NCI-H1417 (cell line): ENCODE data around the gene MLLT3.

Source experiments
- DNase-seq, 3 experiments: peaks; one replicate each; lab custom pipeline; 2025; lab: John Stamatoyannopoulos, UW

The MLLT3 gene

GRCh38 chr9:20557890-20558565 is 64.3 kb downstream of the MLLT3 start:
- DNase-seq = no peak

DNA sequence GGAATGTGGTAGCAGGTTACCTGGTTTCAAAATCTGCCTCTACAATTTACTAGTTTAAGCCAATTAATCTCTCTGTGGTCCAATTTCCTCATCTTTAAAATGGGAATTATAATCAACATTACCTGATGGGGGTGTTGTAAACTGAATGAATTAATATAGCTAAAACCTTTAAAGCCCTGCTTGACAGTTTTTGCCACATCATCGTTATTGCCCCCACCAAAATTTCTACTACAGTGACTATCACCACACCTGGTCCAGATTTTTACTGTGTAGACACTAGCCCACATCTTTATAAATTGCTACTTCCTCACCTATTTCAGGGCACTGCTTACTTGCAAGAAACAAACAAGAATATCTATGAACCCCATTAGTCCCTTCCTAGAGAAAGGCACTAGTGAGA is 65.0 kb downstream of the MLLT3 start:
- no peak for DNase-seq

DNA sequence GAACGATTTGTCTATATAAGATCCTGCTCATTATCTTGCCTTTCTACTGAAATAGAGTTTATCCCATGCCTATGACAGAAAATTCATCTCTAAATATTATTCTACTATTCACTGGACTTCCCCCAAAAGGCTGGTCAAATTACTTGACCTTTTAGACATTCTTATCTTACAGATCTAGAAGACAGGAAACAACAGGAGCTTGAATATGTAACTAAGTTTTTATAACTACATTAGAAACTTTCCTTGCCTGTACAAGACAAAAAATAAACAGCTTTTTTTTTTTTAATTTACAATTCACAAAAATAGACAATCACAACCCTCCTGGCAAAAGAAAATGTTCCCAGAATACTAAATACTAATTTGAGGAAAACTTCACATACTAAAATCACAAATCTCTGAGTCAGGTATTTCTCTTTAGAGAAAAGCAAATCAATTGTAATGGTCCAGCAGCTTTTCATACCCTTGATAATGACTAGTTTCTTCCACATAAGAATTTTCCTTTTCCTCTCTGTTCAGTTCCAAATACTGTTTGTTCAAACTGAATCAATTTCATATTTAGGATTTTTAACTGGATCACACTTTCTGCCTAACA is 68.6 kb downstream of the MLLT3 start:
- no peak for DNase-seq

GRCh38 chr9:20552874-20553557 is 69.3 kb downstream of the MLLT3 start:
- no peak for DNase-seq

DNA sequence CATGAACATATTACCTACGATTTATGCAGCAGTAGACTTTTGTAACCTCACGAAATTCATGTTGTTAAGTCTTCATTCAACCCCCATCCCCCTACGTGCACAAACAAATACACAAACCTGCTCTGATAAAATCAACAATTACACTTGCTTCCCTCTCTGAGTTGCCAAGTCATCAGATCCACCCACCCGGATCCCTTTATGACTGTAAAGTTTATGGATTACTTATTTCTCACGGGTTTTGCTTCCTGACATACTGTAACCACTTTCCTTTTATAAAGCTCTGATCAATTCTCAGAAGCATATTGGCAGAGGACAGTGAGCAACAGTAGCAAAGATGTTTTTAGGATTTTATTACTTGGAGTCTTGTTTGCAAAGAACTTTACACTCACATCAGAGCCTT is 70.5 kb downstream of the MLLT3 start:
- DNase-seq = no peak

- DNase-seq = no peak
Measured at GRCh38 chr9:20551236-20551635, 71.1 kb downstream of the MLLT3 start.

- no peak for DNase-seq
Measured at GRCh38 chr9:20550326-20550725, 72.0 kb downstream of the MLLT3 start.

- DNase-seq = no peak
Measured at GRCh38 chr9:20549053-20549452, 73.2 kb downstream of the MLLT3 start.

GRCh38 chr9:20545023-20545622 is 77.2 kb downstream of the MLLT3 start:
- DNase-seq = no peak

DNA sequence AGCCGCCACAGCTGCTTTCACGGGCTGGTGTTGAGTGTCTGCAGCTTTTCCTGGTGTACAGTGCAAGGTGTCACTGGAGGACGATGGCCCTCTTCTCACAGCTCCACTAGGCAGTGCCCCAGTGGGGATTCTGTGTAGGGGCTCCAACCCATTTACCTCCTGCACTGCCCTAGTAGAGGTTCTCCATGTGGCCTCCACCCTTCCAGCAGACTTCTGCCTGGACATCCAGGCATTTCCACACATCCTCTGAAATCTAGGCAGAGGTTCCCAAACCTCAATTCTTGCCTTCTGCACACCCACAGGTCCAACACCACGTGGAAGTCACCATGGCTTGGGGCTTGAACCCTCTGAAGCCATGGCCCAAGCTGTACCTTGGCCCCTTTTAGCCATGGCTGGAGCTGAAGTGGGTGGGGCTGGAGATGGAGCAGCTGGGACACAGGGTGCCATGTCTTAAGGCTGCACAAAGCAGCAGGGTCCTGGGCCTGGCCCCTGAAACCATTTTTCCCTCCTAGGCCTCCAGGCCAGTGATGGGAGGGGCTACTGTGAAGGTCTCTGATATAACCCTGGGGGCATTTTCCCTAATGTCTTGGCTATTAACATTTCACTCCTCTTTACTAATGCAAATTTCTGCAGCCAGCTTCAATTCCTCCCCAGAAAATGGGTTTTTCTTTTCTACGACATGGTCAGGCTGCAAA is 82.0 kb downstream of the MLLT3 start:
- no peak for DNase-seq

GRCh38 chr9:20538956-20539355 is 83.3 kb downstream of the MLLT3 start:
- no peak for DNase-seq

DNA sequence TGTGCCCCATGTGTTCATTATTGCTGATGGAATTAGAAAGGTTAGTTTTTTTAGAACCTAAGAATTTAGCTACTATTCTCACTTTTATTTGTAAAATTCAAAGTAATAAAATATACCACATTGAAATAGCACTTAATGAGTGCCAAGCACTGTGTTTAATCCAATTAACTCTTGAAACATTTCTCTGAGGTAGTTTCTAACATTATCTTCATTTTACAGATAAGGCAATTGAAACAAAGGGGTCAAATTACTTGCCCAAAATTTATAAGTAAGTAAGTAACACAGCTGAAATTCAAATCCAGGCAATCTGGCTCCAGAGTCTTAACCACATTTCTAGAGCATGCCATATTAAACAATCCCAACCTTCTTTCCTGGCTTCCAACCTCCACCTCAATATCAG is 84.2 kb downstream of the MLLT3 start:
- DNase-seq = no peak

GRCh38 chr9:20537294-20537693 is 85.0 kb downstream of the MLLT3 start:
- no peak for DNase-seq

GRCh38 chr9:20532584-20532983 is 89.7 kb downstream of the MLLT3 start:
- no peak for DNase-seq

GRCh38 chr9:20529837-20530236 is 92.5 kb downstream of the MLLT3 start:
- DNase-seq = no peak

GRCh38 chr9:20528253-20528652 is 94.0 kb downstream of the MLLT3 start:
- no peak for DNase-seq

GRCh38 chr9:20526500-20527319 is 95.6 kb downstream of the MLLT3 start:
- DNase-seq = no peak

- DNase-seq = no peak
Measured at GRCh38 chr9:20524776-20525175, 97.5 kb downstream of the MLLT3 start.

DNA sequence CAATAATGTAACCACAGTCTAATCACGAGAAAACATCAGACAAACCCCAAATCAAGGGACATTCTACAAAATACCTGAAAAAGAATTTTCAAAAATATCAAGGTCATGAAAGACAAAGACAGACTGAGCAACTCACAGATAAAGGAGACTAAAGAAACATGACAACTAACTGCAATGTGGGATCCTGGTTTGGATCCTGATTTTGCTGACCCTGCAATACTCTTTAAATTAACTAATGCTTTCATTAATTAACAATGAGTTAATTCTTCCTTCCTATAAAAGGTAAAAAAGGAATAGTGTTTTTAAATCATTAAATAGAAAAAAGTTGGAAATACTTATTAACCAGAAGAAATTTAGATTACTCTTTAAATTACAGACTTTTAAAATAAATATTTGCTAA is 103.6 kb downstream of the MLLT3 start:
- no peak for DNase-seq

DNA sequence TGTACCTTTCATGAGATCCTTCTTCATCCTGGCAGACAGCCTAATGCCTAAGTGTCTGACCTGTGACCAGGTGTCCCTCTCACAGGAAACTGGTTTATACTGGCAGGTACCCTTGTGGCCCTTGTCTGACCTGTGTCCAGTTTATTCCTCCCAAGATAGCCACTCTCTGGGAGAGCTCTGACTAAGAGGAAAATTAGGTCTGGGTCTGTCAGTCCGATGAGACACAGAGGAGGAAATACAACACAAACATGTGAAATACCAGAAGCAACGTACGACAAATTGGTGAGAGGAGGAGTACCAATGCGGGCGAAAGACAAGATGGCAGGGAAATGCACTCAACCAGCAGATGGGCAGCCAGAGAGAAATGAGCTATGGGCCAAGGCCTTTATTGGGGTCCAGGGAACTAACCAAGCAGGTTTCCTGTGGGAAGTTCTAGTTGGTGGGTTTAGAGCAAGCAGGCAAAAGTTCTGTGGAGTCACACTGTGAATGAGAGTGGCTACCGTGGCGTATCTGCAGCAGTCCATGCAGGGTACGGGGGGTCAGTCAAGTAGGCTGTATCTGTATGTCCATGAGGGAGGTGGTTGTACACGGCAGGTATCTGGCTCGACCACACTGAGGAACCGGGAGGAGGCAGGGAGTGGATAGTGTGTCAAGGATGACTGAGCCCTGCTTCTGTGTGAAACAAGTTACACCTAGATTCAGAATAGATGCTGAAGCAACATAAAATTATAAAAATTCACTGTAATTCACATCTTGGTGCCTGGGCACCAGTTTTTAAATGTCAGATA is 109.0 kb downstream of the MLLT3 start:
- no peak for DNase-seq

GRCh38 chr9:20512636-20513035 is 109.7 kb downstream of the MLLT3 start:
- DNase-seq = no peak
